H9 (cell line): ENCODE measurements around the gene IQCN. TPM values are rescaled to one million over a fixed set of nuclear protein-coding genes. Genes with fewer than 3 reads are reported as not detected.

ENCODE experiments used
- DNase-seq: peaks from one replicate; pipeline ENCODE4 v3.0.0-alpha.2; 2017
- H2AFZ ChIP-seq: one replicate; pipeline ENCODE4 v1.6.1; 2013; ENCODE audit warnings: mild to moderate bottlenecking, low read length, control low read depth, moderate library complexity
- H2AK5ac ChIP-seq: 2 replicates; pipeline ENCODE4 v1.6.1; 2013; ENCODE audit warnings: low read length, control low read depth, mixed read lengths; ENCODE audit not compliant: insufficient read length
- H2BK120ac ChIP-seq: one replicate; pipeline ENCODE4 v1.6.1; 2013; ENCODE audit warnings: low read depth, mild to moderate bottlenecking, low read length, control low read depth, inconsistent platforms; ENCODE audit not compliant: poor library complexity, severe bottlenecking
- H2BK12ac ChIP-seq: 2 replicates; pipeline ENCODE4 v1.6.1; 2013; ENCODE audit warnings: low read length, control low read depth, mixed read lengths, low read depth; ENCODE audit not compliant: insufficient read length
- H2BK15ac ChIP-seq: 2 replicates; pipeline ENCODE4 v1.6.1; 2013; ENCODE audit warnings: low read depth, low read length, control low read depth
- H2BK20ac ChIP-seq: one replicate; pipeline ENCODE4 v1.6.1; 2013; ENCODE audit warnings: low read depth, mild to moderate bottlenecking, low read length, control low read depth, inconsistent platforms; ENCODE audit not compliant: poor library complexity, severe bottlenecking
- H2BK5ac ChIP-seq: 2 replicates; pipeline ENCODE4 v1.6.1; 2013; ENCODE audit warnings: low read length, control low read depth, mixed read lengths; ENCODE audit not compliant: insufficient read length
- H3K14ac ChIP-seq: 2 replicates; pipeline ENCODE4 v1.6.1; 2013; ENCODE audit warnings: low read length, control low read depth; ENCODE audit not compliant: insufficient read depth
- H3K18ac ChIP-seq: 2 replicates; pipeline ENCODE4 v1.6.1; 2013; ENCODE audit warnings: low read depth, mild to moderate bottlenecking, mixed read lengths, low read length, control low read depth; ENCODE audit not compliant: insufficient read length
- H3K23ac ChIP-seq: 2 replicates; pipeline ENCODE4 v1.6.1; 2013; ENCODE audit warnings: low read length, control low read depth, mixed read lengths, low read depth; ENCODE audit not compliant: insufficient read length
- H3K23me2 ChIP-seq: 2 replicates; pipeline ENCODE4 v1.6.1; 2013; ENCODE audit warnings: low read depth, mild to moderate bottlenecking, mixed read lengths, low read length, control low read depth; ENCODE audit not compliant: insufficient read length, poor library complexity, severe bottlenecking
- H3K27ac ChIP-seq: 2 replicates; pipeline ENCODE4 v1.5.1; 2013; ENCODE audit warnings: low read length, control low read depth, mixed read lengths, low read depth; ENCODE audit not compliant: insufficient read length
- H3K27me3 ChIP-seq: 2 replicates; pipeline ENCODE4 v1.6.1; 2013; ENCODE audit warnings: low read length, control low read depth, inconsistent platforms; ENCODE audit not compliant: insufficient read depth
- H3K4ac ChIP-seq: 2 replicates; pipeline ENCODE4 v1.6.1; 2013; ENCODE audit warnings: low read depth, mild to moderate bottlenecking, control low read depth, inconsistent platforms, low read length, moderate library complexity
- H3K4me1 ChIP-seq: 2 replicates; pipeline ENCODE4 v1.6.1; 2013; ENCODE audit warnings: low read length, control low read depth, inconsistent platforms; ENCODE audit not compliant: insufficient read depth
- H3K4me2 ChIP-seq: 2 replicates; pipeline ENCODE4 v1.6.1; 2013; ENCODE audit warnings: low read length, control low read depth, mixed read lengths; ENCODE audit not compliant: insufficient read length, insufficient read depth
- H3K56ac ChIP-seq: 2 replicates; pipeline ENCODE4 v1.6.1; 2013; ENCODE audit warnings: low read depth, mild to moderate bottlenecking, mixed read lengths, low read length, control low read depth; ENCODE audit not compliant: insufficient read length
- H3K79me1 ChIP-seq: 2 replicates; pipeline ENCODE4 v1.6.1; 2013; ENCODE audit warnings: low read depth, mild to moderate bottlenecking, moderate library complexity, low read length, control low read depth, inconsistent platforms; ENCODE audit not compliant: insufficient read depth, poor library complexity, severe bottlenecking
- H3K79me2 ChIP-seq: 2 replicates; pipeline ENCODE4 v1.6.1; 2013; ENCODE audit warnings: low read length, control low read depth, inconsistent platforms; ENCODE audit not compliant: insufficient read depth
- H3K9ac ChIP-seq: 2 replicates; pipeline ENCODE4 v1.6.1; 2013; ENCODE audit warnings: low read length, control low read depth, mixed read lengths; ENCODE audit not compliant: insufficient read length; ENCODE audit errors: extremely low read depth
- H3K9me3 ChIP-seq: one replicate; pipeline ENCODE4 v1.6.1; 2013; ENCODE audit warnings: low read depth, low read length, inconsistent platforms; ENCODE audit not compliant: control insufficient read depth
- H3T11ph ChIP-seq: one replicate; pipeline ENCODE4 v1.6.1; 2013; ENCODE audit warnings: mild to moderate bottlenecking, low read length, control low read depth, inconsistent platforms
- H4K20me1 ChIP-seq: one replicate; pipeline ENCODE4 v1.6.1; 2013; ENCODE audit not compliant: control insufficient read depth, insufficient read length, insufficient read depth
- H4K5ac ChIP-seq: 2 replicates; pipeline ENCODE4 v1.6.1; 2013; ENCODE audit warnings: low read depth, mild to moderate bottlenecking, mixed read lengths, low read length, control low read depth; ENCODE audit not compliant: insufficient read length
- H4K8ac ChIP-seq: replicated peaks from 2 replicates; pipeline ENCODE4 v1.6.1; 2013; ENCODE audit warnings: low read length, control low read depth, mixed read lengths, low read depth; ENCODE audit not compliant: insufficient read length
- H4K91ac ChIP-seq: 2 replicates; pipeline ENCODE4 v1.6.1; 2013; ENCODE audit warnings: low read depth, mild to moderate bottlenecking, moderate library complexity, mixed read lengths, low read length, control low read depth; ENCODE audit not compliant: insufficient read length
- H3K27ac Mint-ChIP-seq, 3 experiments: 2 replicates in 2 of 3; 3 replicates in 1 of 3; pipeline ENCODE4 v1.8.0; 2020 to 2021; ENCODE audit warnings: mixed read lengths in 3 of 3, mild to moderate bottlenecking in 1 of 3, moderate library complexity in 1 of 3
- H3K27me3 Mint-ChIP-seq: 2 replicates; pipeline ENCODE4 v1.8.0; 2021; ENCODE audit warnings: low read depth, mild to moderate bottlenecking, moderate library complexity, mixed read lengths
- H3K36me3 Mint-ChIP-seq, 3 experiments: 2 replicates in 2 of 3; 3 replicates in 1 of 3; pipeline ENCODE4 v1.8.0; 2020 to 2021; ENCODE audit warnings: low read depth in 3 of 3, mixed read lengths in 3 of 3; ENCODE audit not compliant: insufficient read depth in 1 of 3
- H3K4me1 Mint-ChIP-seq, 2 experiments: 2 replicates each; pipeline ENCODE4 v1.8.0; 2020; ENCODE audit warnings: mixed read lengths in 2 of 2
- H3K4me3 Mint-ChIP-seq, 2 experiments: 2 replicates in 1 of 2; 3 replicates in 1 of 2; pipeline ENCODE4 v1.8.0; 2020 to 2021; ENCODE audit warnings: mild to moderate bottlenecking in 2 of 2, mixed read lengths in 2 of 2, moderate library complexity in 1 of 2
- H3K9me3 Mint-ChIP-seq, 2 experiments: 2 replicates in 1 of 2; 3 replicates in 1 of 2; pipeline ENCODE4 v1.8.0; 2020; ENCODE audit warnings: mild to moderate bottlenecking in 2 of 2, mixed read lengths in 2 of 2, moderate library complexity in 1 of 2
- WGBS: extraction: QIAGEN DNeasy Blood & Tissue Kit; methylation state at CpG from one replicate; pipeline ENCODE4 v1.1.7; 2013; ENCODE audit warnings: missing lambda C conversion rate, low lambda C conversion rate, mixed read lengths; ENCODE audit not compliant: insufficient read length; ENCODE audit errors: extremely low coverage; 5-methylcytosine and 5-hydroxymethylcytosine counted together
- total RNA-seq: library from RNA; stranded (reverse); gene quantifications from 2 replicates; pipeline ENCODE4 v1.2.1, GENCODE V29; 2021
- TF ChIP-seq, protein P1 (sequence below): fragments of 200-600 bp; sonication (generic); conservative IDR thresholded peaks from 3 replicates; pipeline ENCODE4 v1.8.0; 2021; ENCODE audit warnings: antibody characterized with exemption, mild to moderate bottlenecking

The IQCN gene
- total RNA-seq, 1 experiment from 2014 or later: 0.39 TPM

DNA sequence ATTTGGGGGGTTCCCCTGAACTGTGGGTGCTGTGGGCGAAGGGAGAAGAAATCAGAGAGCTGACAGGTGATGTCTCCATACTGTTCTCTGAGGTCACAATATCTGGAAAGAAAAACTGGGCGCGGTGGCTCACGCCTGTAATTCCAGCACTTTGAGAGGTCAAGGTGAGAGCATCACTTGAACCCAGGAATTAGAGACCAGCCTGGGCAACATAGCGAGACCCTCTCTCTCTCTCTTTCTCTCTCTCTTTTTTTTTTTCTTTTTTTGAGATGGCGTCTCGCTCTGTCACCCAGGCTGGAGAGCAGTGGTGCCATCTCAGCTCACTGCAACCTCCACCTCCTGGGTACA lies 21.9 kb downstream of the IQCN start:
- H3K18ac ChIP-seq: no peak overlapping the region
- no peak overlapping the region for H4K8ac ChIP-seq
- no peak overlapping the region for H2AK5ac ChIP-seq
- H3K79me1 ChIP-seq: no peaks in the 10 kb centered on the region
- no peak for DNase-seq
- H2BK12ac ChIP-seq: no peak overlapping the region
- H3K36me3 Mint-ChIP-seq: no peaks in the 10 kb centered on the region
- H3K4me3 Mint-ChIP-seq: peak overlapping the region in 1 of 2 experiments; percentile 49; a peak in 2 of 5 replicates
- H3K23ac ChIP-seq: no peak overlapping the region
- no peak overlapping the region for H2BK120ac ChIP-seq
- no peaks in the 10 kb centered on the region for H3K9me3 ChIP-seq
- no peak overlapping the region for H3K9ac ChIP-seq
- no peaks in the 10 kb centered on the region for H3K79me2 ChIP-seq
- TF ChIP-seq, protein P1, sequence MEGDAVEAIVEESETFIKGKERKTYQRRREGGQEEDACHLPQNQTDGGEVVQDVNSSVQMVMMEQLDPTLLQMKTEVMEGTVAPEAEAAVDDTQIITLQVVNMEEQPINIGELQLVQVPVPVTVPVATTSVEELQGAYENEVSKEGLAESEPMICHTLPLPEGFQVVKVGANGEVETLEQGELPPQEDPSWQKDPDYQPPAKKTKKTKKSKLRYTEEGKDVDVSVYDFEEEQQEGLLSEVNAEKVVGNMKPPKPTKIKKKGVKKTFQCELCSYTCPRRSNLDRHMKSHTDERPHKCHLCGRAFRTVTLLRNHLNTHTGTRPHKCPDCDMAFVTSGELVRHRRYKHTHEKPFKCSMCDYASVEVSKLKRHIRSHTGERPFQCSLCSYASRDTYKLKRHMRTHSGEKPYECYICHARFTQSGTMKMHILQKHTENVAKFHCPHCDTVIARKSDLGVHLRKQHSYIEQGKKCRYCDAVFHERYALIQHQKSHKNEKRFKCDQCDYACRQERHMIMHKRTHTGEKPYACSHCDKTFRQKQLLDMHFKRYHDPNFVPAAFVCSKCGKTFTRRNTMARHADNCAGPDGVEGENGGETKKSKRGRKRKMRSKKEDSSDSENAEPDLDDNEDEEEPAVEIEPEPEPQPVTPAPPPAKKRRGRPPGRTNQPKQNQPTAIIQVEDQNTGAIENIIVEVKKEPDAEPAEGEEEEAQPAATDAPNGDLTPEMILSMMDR: no peak
- H3T11ph ChIP-seq: no peak overlapping the region
- no peak overlapping the region for H2BK5ac ChIP-seq
- no peak overlapping the region for H4K5ac ChIP-seq
- no peak overlapping the region for H2BK15ac ChIP-seq
- H4K20me1 ChIP-seq: peaks cover 3% of the 10 kb centered on the region
- H3K14ac ChIP-seq: no peak overlapping the region
- H3K4me1 Mint-ChIP-seq: peaks cover 20 to 30% of the 10 kb centered on the region in 2 experiments
- H3K27ac ChIP-seq: no peak overlapping the region
- no CpG with 5 or more reads among the region's 7 CpGs for WGBS
- H2BK20ac ChIP-seq: no peak overlapping the region
- no peak overlapping the region for H4K91ac ChIP-seq
- H3K4ac ChIP-seq: no peak overlapping the region
- no peak overlapping the region; a peak in 1 of 7 replicates for H3K27ac Mint-ChIP-seq
- H3K56ac ChIP-seq: no peak overlapping the region
- H3K9me3 Mint-ChIP-seq: no peaks in the 10 kb centered on the region
- peaks cover 17% of the 10 kb centered on the region for H3K27me3 Mint-ChIP-seq
- H3K23me2 ChIP-seq: peaks cover 4% of the 10 kb centered on the region
- H3K27me3 ChIP-seq: no peaks in the 10 kb centered on the region
- H2AFZ ChIP-seq: no peak overlapping the region
- no peak overlapping the region for H3K4me2 ChIP-seq
- H3K4me1 ChIP-seq: no peaks in the 10 kb centered on the region
